ENCODE data around the gene DGUOK.

DGUOK gene

DNA sequence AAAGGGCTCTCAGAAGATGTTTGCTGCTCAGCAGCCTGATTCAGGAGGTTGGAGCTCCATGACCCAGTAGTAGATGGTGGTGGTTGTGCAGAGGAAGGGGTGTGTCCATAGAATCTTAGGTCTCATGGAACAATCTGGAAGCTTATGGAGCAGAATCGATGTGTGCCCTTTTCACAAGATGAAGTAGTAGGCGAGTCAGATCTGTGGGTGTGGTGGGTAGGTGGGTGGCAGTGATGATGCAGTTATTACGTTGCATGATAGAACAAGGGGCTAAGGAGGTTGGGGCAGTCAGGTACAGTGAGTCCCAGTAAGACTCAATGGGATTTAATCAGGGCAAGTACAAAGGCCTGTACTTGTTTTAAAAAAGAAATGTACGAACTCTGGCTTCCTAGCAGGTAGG is 67.1 kb downstream of the DGUOK start:
- in situ Hi-C loops (cut with MboI; ENCODE audit: low sequenced_read_pairs), result no loop called here

DNA sequence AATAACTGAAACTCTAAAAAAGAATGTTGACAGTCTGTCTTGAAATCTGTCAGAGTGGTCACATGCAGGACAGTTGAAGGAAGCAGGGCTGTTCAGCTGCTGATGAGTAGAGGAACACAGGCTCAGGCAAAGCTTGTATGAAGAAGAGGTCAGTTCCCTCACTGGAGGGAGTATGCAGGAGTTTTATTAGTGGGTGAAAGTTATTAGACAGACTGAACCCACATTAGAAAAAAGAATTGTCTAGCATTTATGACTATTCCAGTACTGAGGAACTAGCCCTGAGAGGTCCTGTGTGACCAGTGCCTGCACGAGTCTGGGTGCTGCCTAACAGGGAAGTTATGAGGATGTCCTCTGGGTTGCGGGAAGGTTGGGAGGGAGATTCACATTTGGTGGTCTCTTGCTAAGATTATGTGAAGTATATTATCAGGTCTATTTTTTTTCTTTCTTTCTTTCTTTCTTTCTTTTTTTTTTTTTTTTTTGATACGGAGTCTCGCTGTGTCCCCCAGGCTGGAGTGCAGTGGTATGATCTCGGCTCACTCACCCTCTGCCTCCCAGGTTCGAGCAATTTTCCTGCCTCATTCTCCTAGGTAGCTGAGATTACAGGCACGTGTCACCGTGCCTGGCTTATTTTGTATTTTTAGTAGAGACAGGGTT is 67.6 kb downstream of the DGUOK start:
- in situ Hi-C loops (cut with MboI; ENCODE audit: low sequenced_read_pairs), result no loop called here

DNA sequence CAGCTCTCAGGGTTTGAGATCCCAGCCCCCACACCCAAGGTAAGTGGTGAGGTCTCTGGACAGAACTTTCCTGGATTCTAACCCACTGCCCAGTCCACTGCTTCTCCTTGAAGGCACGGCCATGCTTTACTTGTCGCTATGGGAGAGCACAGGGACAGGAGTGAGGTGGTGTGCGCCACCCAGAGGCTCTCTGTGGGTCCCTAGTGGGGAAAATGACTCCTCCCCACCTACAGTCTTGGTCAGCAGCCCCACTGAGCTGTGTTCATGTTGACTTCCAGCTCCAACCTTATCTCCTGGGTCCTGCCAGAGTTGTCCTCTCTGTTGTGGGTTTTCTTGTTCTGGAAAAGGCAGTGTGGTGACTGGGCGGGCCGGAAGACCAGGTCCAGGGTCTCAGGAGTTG is 69.1 kb downstream of the DGUOK start:
- in situ Hi-C loops (cut with MboI; ENCODE audit: low sequenced_read_pairs), result no loop called here

DNA sequence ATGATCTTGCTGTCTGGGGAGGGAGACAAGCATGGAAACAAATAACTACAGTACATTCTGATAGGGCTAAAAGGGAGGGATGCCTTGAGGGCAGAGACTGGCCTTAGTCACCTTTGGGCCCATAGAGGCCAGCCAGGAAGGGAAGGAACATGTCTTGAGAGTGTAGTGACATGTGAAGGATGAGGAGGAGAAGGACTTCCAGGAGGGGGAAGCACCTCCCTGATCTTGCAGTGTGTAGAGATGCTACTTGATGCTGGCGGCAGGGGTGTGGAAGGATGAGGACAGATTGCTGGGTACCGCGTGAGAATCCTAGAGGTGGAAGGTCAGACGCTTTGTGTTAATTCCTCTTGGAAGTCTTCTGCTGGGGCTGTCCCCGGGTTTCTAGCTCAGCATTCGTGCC is 71.1 kb downstream of the DGUOK start:
- in situ Hi-C loops (cut with MboI; ENCODE audit: low sequenced_read_pairs), result no loop called here

DNA sequence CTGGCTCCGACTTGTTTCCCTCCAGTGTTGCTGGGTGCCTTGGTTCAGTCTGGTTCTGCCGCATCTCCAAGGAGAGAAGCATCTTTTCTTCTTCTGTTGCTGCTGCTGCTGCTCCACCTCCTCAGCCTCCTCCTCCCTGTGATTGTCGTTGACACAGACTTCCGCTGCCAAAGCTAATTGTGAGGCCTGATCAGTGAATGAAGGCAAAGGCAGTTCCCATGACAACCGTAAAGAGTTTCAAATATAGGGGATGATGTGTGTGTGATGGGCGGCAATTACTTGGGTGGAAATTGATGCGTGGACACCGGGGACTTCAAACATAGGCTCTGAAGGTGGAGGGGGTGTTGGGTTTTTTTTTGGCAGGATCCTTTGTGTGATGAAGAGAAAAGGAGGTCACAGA is 71.8 kb downstream of the DGUOK start:
- in situ Hi-C loops (cut with MboI; ENCODE audit: low sequenced_read_pairs), result no loop called here

DNA sequence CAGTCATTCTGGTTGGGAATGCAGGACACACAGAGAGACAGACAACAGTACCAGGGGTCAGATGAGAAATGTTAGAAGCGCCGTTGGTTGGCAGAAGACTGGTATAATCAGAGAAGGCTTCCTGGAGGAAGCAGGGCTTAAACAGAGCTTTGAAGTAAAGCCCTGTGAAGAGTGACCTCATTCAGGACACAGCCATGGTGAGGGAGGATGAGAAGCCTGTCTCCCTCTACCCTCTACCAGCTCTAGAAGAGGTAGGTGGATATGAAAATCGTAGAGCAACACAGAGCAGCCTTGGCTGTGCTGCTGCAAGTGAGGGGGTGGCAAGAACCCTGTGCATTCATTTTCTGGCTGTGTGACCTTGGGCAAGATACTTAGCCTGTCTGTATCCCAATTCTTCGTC is 72.3 kb downstream of the DGUOK start:
- in situ Hi-C loops (cut with MboI; ENCODE audit: low sequenced_read_pairs), result no loop called here

DNA sequence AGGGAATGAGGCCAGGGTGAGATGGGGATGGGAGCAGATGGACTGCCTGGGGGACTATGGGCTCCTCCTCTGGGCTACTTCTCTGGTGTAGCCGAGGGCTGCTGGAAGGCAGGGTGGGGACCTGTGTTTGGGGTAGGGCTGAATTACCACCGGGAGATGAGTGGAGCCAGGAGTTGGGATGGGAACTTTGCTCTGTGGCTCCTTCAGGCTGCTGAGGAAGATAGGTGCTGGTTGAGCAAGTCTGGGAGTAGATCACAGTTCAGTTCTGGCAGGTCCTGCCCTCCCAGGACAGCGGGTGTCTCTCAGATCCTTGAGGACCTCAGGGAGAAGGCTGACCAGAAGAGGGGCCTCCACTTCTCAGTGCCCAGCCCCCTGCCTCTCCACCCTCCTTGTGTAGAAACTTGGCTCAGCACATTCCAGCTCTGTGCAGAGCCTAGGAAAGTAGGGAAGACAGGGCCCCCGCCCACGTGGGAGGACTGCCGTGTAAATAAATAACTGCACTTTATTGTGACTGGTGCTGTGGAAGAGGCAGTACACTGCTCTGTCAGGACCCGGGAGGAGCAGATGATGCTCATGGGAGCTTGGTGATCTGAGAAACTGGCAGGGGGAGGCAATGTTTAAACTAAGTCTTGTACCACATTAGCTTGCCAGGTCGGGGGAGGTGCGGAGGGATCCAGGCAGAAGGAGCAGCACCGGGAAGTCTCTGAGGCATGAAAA is 73.4 kb downstream of the DGUOK start:
- in situ Hi-C loops (cut with MboI; ENCODE audit: low sequenced_read_pairs), result no loop called here

DNA sequence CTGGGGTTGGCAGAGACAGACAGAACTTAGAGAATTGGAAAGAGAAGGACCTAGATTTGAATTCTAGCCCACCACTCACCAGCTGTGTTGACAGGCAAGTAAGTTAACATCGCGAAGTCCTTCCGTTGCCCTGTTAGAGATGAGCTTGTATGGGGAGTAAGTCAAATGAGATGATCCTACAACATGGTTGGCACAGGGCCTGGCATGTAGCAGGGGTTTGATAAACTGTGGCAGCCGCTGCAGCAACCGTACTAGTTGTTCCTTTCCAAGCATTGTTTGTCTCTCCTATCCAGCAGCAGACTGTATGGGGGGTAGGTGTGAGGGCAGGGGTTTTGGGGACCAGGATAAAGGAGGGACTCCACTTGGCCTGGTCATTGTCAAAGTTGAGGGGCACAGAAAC is 74.0 kb downstream of the DGUOK start:
- in situ Hi-C loops (cut with MboI; ENCODE audit: low sequenced_read_pairs), result no loop called here

DNA sequence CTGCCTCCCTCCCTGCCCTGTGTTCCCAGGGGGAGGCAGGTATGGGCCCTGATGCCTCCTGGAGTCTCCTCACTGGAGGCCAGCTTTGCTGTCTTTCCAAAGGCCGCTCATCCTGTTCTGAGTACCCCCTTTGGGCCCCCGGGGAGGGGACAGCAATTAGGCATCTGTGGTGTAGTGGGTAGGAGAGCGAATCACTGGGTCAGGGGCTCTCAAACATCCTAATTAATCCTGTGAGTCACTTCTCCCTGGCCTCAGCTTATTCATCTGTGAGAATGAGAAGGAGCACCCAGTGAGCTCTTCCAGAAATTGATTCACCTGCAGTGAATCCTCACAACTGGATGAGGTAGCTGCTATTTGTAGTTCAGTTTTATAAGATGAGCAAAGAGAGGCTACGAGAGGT is 74.4 kb downstream of the DGUOK start:
- in situ Hi-C loops (cut with MboI; ENCODE audit: low sequenced_read_pairs), result no loop called here

DNA sequence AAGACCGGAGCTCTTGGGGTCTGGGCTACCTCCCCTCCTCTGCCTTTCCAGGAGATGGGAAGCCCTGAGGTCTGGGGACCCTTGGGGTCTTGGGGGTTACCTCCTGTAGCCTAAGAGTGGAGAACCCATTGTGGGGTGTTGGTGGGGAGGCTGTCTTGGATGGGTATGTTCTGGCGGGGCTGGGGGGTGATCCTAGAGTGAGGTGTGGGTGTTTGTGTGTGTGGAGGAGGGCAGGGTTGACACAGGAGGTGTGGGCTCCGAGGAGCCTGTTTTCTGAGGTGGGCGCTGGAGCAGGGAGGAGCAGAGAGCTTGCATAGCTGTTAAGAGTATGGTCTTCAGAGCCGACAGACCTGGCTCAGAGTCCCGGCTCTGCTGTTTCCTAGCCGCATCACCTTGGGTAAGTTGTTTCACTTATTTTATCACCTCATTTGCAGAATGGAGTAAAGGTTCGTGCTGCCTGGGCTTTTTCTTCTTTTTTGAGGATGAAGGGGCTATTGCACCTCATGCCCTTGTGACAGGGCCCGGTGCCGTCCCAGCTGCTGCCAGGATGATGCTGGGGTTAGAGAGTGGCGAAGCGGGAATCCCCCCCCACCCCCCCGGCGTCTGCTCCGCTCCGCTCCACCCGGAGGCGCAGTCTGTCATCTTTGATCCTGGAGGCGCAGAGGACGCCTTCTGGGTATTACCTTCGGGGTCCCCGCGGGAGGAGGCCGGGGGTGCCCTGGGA is 75.3 kb downstream of the DGUOK start:
- in situ Hi-C loops (cut with MboI; ENCODE audit: low sequenced_read_pairs), result no loop called here

DNA sequence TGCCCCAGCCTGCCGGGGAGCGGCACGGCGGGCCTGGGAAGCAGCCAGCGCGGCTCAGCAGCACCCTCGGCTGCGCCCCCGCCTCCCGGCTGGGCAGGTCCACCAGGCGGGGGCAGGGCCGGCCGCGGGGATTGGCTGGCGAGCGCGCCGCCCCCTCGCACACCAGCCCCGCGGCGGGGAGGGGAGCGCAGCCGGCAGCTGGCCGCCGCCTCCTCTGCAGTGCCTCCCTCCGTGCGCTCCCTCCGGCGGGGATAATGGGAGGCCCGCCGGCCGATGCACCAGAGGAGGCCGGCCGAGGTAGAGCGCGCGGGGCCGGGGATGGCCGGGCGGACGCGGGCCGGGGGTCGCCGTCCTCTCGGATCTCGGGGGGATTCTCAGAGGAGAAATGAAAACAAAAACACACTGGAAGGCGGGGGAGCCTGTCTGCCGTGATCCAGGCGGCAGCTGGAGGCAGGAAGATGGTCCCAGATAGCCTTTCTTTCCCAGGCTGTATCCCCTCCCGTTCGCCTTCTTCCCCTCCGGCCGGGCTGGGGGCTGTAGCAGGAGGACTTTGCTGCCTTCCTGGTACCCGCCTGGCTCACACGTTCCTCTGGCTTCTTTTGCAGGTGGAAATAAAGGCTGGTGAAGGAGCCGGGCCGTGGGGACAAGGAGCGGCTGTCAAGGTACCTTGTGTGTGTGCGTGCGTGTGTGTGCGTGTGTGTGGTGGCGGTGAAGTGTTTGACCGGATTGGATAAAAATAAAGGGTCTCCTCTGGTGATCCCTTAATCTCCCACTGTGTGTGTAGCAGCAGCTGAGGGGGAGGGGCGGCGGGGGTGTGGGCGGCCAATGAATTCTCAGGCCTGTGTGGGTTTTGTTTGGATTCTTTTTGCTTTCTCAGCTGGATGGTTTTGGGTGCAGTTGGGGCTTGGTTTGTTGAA is 76.1 kb downstream of the DGUOK start:
- in situ Hi-C loops (cut with MboI; ENCODE audit: low sequenced_read_pairs), result no loop called here

DNA sequence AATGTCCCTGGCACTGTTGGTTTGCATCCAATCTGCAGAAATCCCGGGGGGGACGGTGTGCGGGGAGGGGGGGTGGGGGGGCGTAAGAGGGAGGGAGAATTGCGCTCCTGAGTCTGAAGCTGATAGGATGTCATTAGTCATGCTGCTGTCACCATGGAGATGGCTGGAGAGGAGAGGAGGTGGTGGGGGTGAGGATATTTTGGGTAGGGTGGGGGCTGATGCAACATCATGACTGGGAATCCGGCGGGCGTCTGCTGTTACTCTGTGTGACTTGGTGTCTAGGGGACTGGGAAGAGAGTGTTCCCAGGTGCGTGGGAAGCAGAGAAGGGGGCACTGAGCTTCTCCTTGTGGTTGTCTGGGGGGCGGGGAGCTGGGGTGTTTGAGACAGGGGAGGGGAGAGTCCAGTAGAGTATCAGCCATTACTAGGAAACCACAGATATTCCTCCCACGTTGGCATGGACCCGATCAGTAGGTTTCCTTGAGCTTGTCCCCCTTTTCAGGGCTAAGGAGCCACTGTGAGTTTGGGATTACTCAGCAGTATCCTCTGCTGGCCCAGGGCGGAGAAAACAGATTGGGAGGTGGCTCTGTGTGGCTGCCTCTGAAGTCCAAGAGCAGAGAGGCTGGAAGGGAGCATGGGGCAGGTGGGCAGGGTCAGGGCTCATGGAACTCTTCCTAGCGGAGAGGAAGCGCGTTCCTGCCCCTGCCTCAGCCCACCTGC is 77.0 kb downstream of the DGUOK start:
- in situ Hi-C loops (cut with MboI; ENCODE audit: low sequenced_read_pairs), result no loop called here

DNA sequence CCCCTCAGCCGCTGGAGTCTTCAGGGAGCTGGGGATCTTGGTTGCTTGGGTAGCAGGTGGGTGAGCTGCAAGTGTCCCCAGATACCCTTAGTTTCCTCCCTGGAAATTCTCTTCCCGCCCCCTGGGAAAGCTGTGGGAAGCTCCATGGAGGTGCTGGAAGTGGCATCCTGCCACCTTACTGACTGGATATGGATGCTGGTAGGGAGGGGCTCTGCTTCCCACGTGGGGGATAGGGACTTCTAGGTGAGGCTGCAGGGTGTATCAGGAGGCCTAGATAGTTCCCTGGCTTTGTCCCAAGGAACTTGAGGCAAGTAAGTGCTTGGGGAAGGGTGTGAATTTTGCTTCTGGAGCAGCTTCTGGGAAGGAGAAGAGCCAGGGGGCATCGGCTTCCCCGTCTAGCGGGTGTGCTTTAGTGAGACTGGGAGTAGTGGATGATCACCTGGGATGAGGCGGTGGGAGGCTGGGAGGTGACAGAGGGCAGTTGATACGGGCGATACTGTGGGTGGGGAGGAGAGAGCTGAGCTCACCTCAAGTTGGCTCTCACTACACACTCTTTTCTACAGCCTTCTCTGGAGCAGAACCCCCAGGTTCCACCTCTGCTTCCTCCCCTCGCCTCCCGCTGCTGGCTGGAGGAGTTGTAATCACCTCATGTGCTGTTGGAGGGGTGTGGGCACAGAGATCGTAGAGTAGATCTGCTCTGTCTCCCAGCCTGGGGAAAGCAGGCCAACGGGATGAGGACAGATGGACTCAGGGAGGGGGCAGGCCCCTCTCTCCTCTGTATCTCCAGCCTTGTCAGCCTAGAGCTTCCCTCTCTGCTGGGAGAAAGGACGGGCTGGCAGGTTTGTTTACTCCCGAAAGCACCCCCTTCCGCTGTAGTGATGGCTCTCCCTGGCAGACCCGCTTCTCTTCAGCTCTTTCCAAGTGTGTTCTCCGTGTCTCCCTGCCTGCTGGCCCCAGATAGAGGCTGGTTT is 77.8 kb downstream of the DGUOK start:
- in situ Hi-C loops (cut with MboI; ENCODE audit: low sequenced_read_pairs), result no loop called here

DNA sequence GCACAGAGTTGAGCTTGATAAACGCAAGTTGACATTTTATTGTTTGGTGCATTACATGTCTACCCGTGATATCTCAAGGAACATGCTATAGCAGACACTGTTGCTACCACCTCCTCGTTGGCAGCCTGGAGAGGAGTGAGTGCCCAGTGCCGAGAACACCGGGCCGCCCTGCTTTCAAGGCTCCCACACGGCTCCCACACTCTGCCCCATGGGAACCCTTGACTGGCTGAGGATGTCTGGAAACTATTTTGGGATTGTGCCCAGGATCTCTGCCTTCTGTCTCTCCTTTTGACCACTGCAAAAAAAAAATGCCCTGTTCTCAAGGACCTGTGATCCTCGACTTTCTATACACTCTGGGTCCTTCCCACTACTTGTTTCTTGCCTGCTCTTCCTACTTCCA is 79.1 kb downstream of the DGUOK start:
- in situ Hi-C loops (cut with MboI; ENCODE audit: low sequenced_read_pairs), result no loop called here

DNA sequence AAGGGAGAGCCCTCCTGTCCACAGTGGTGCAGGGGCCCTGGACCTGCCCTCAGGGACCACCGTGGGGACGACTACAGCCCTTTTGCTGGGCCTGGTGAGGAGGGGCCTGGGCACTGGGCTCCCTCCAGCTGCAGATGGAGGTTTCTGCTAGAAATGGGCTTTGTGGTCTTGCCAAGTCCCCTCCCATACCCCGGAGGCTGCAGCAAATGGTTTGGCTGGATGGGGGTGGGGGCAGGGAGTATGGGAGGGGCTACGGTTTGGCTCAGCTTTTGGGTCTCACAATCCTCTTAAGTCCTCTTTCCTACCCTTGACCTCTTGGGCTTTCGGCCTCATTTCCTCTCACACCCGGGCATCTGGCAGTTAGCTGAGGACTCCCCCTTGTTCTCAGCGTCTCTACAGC is 79.8 kb downstream of the DGUOK start:
- in situ Hi-C loops (cut with MboI; ENCODE audit: low sequenced_read_pairs), result no loop called here

DNA sequence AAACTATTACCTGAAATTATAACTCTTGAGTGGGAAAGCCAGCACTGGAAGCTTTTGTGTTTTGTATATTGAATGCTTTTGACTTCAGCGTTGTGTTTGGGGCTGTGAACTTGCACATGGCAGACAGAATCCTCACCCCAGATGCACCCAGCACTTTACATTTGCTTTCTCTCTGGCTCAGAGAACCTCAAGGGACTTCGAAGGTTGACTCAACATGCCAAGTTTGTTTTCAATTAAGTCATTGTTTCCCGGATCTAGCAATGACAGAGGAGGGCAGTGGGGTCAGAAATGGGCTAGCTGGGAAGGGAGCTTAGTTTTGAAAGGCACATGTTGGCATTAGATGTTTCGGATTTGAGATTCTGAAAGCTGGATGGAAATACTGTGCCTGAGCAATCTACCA is 80.4 kb downstream of the DGUOK start:
- in situ Hi-C loops (cut with MboI; ENCODE audit: low sequenced_read_pairs), result no loop called here

DNA sequence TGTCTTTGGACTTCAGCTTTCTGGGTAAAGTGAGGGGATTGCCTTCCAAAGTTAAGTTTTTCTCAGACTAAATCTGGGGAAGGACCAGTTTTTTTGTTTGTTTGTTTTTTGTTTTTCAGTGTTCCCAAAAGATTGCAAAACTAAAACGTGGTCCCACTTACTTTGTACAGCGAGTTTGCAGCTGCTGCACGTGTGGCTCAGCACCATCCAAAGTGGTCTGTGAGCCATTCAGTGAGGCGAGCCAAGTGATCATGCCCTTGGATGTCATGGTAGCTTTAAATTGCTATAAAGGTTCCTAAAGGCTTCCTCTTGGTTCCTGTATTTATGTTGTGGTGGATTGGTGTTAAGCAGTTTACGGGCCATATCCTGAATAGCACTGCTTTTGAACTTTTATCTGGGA is 81.0 kb downstream of the DGUOK start:
- in situ Hi-C loops (cut with MboI; ENCODE audit: low sequenced_read_pairs), result no loop called here

Measured in HL-60/S4 (cell line).